ENCODE results near the gene DLG3. TPM values are rescaled to one million over a fixed set of nuclear protein-coding genes. Genes with fewer than 3 reads are reported as not detected.

Gene DLG3
- total RNA-seq, 4 donors from 2014 or later: 0.20 to 3.4 (median 0.69) TPM

- no peak overlapping the region for H3K4me3 ChIP-seq
- TF ChIP-seq POLR2A (IDR thresholded peaks at IDR 0.05): no peak
- TF ChIP-seq, protein P1, sequence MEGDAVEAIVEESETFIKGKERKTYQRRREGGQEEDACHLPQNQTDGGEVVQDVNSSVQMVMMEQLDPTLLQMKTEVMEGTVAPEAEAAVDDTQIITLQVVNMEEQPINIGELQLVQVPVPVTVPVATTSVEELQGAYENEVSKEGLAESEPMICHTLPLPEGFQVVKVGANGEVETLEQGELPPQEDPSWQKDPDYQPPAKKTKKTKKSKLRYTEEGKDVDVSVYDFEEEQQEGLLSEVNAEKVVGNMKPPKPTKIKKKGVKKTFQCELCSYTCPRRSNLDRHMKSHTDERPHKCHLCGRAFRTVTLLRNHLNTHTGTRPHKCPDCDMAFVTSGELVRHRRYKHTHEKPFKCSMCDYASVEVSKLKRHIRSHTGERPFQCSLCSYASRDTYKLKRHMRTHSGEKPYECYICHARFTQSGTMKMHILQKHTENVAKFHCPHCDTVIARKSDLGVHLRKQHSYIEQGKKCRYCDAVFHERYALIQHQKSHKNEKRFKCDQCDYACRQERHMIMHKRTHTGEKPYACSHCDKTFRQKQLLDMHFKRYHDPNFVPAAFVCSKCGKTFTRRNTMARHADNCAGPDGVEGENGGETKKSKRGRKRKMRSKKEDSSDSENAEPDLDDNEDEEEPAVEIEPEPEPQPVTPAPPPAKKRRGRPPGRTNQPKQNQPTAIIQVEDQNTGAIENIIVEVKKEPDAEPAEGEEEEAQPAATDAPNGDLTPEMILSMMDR (IDR thresholded peaks at IDR 0.05 in 4 of 5, conservative IDR thresholded peaks at IDR 0.05 in 1 of 5): no peak
- peaks cover 0 to 12% of the 10 kb centered on the region in 2 donors for H3K4me1 ChIP-seq
- in situ Hi-C loops (cut with MboI; ENCODE audit: low sequenced_read_pairs in 4 of 4): no loop called here
- intact Hi-C loops (cut with DNase I; ENCODE audit: low total_unique reads): no loop called here
- no peak for ATAC-seq
- H3K9me3 ChIP-seq: no peaks in the 10 kb centered on the region
- no peak overlapping the region for H3K27ac ChIP-seq
- no peaks in the 10 kb centered on the region for H3K36me3 ChIP-seq
- H3K27me3 ChIP-seq: no peaks in the 10 kb centered on the region
- no peak for DNase-seq
Observed at GRCh38 chrX:70476166-70476933, 31.7 kb downstream of the DLG3 start.

GRCh38 chrX:70476934-70477733, 32.5 kb downstream of the DLG3 start:
- in situ Hi-C loops (cut with MboI; ENCODE audit: low sequenced_read_pairs in 4 of 4): no loop called here

DNA sequence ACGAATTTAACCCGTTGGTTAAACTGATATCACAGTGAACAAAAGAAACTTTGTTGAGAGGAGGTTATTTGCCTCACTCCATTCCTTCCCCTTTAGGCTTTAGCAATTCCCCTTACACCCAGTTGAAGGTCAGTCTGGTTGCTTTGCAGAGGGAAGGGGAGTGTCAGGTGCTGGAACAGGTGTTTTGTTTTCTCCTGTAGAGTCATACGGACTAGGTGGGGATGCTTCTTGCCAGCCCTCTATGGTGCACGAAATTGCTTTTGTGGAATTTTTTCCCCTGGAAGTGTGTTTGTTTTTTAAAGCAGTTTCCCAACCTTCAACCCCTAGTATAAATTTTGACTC, 33.1 kb downstream of the DLG3 start:
- no peak for ATAC-seq
- in situ Hi-C loops (cut with MboI; ENCODE audit: low sequenced_read_pairs in 4 of 4): no loop called here
- no peaks in the 10 kb centered on the region for H3K27me3 ChIP-seq

More at GRCh38 chrX:70476934-70477733, 32.5 kb downstream of the DLG3 start:
- intact Hi-C loops (cut with DNase I; ENCODE audit: low total_unique reads): no loop called here
- H3K27me3 ChIP-seq: no peaks in the 10 kb centered on the region
- no peak overlapping the region for H3K27ac ChIP-seq
- H3K36me3 ChIP-seq: no peaks in the 10 kb centered on the region
- no peaks in the 10 kb centered on the region for H3K9me3 ChIP-seq
- H3K4me3 ChIP-seq: no peak overlapping the region
- TF ChIP-seq POLR2A (IDR thresholded peaks at IDR 0.05): no peak
- TF ChIP-seq, protein P1 (IDR thresholded peaks at IDR 0.05 in 4 of 5, conservative IDR thresholded peaks at IDR 0.05 in 1 of 5): no peak
- H3K4me1 ChIP-seq: peaks cover 0 to 12% of the 10 kb centered on the region in 2 donors
- DNase-seq: no peak
- ATAC-seq: no peak

GRCh38 chrX:70478526-70479245, 34.1 kb downstream of the DLG3 start:
- Histone ChIP-seq H3K27me3 (no peaks in the 10 kb centered on the region), H3K36me3 (no peaks in the 10 kb centered on the region), H3K4me1 (peaks cover 0 to 12% of the 10 kb centered on the region in 2 donors), H3K9me3 (no peaks in the 10 kb centered on the region), H3K4me3 (no peak overlapping the region), H3K27ac (no peak overlapping the region)
- ATAC-seq: no peak
- TF ChIP-seq, protein P1 (IDR thresholded peaks at IDR 0.05 in 4 of 5, conservative IDR thresholded peaks at IDR 0.05 in 1 of 5): no peak
- TF ChIP-seq POLR2A (IDR thresholded peaks at IDR 0.05): no peak
- no peak for DNase-seq
- intact Hi-C loops (cut with DNase I; ENCODE audit: low total_unique reads): no loop called here
- in situ Hi-C loops (cut with MboI; ENCODE audit: low sequenced_read_pairs in 4 of 4): no loop called here

More for the DNA sequence above, 33.1 kb downstream of the DLG3 start:
- intact Hi-C loops (cut with DNase I; ENCODE audit: low total_unique reads): no loop called here
- TF ChIP-seq POLR2A (IDR thresholded peaks at IDR 0.05): no peak
- Histone ChIP-seq H3K4me1 (peaks cover 0 to 12% of the 10 kb centered on the region in 2 donors), H3K9me3 (no peaks in the 10 kb centered on the region), H3K27ac (no peak overlapping the region), H3K4me3 (no peak overlapping the region), H3K36me3 (no peaks in the 10 kb centered on the region)
- no peak for DNase-seq
